Measurements from ENCODE around the gene GTF2IRD1. TPM values are rescaled to one million over a fixed set of nuclear protein-coding genes. Genes with fewer than 3 reads are reported as not detected.

GTF2IRD1 gene
- total and polyA plus RNA-seq, 2 of the 4 experiments (the other 2 are of a cell fraction): 4.1 to 21.9 TPM

DNA sequence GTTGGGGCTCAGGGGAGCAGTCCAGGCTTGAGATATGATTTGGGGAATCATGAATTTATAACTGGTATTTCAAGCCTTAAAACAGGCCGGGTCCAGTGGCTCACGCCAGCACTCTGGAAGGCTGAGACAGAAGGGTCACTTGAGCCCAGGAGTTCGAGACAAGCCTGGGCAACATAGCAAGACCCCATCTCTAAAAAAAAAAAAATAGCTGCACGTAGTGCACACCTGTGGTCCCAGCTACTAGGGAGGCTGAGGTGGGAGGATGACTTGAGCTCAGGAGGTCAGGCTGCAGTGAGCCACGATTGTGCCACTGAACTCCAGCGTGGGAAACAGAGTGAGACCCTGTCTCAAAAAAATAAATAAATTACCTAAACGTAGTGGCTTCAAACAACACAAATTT lies 122.1 kb downstream of the GTF2IRD1 start:
- intact Hi-C loops (cut with micrococcal nuclease): no loop called here

More for the DNA sequence above, 122.1 kb downstream of the GTF2IRD1 start:
- H3K36me3 ChIP-seq (ENCODE audit: control insufficient read depth, insufficient read depth, low read length): peaks cover 15% of the 10 kb centered on the region
- WGBS, 2 experiments (ENCODE audit: extremely low coverage in 2 of 2, insufficient read length in 1 of 2): no CpG with 5 or more reads among the region's 7 CpGs
- peaks cover 0 to 8% of the 10 kb centered on the region in 2 experiments; a peak in 1 of 4 replicates for H3K79me1 ChIP-seq (ENCODE audit: low read depth in 1 of 2, low read length in 2 of 2)
- no peaks in the 10 kb centered on the region for H4K20me1 ChIP-seq (ENCODE audit: insufficient read depth, low read length)
- H3K18ac ChIP-seq (ENCODE audit: low read depth, low read length): no peak overlapping the region
- in situ Hi-C loops (cut with MboI; ENCODE audit: low sequenced_read_pairs): no loop called here
- no peak overlapping the region for H3K23ac ChIP-seq (ENCODE audit: low read depth, low read length)
- H2AFZ ChIP-seq (replicated peaks; ENCODE audit: low read length, poor library complexity): no peak overlapping the region
- H3K27me3 ChIP-seq (ENCODE audit: control insufficient read depth, insufficient read depth, low read length): no peaks in the 10 kb centered on the region
- CTCF ChIA-PET: no interaction called here
- POLR2A ChIA-PET (ENCODE audit: unreplicated experiment): no interaction called here
- H3K9me3 ChIP-seq (ENCODE audit: control insufficient read depth, insufficient read depth, low read length): no peaks in the 10 kb centered on the region
- no peak overlapping the region for H2BK120ac ChIP-seq (ENCODE audit: low read depth, low read length)
- H4K91ac ChIP-seq (ENCODE audit: insufficient read depth, low read depth, low read length): no peak overlapping the region
- H4K5ac ChIP-seq (ENCODE audit: low read depth, low read length): no peak overlapping the region
- H2BK20ac ChIP-seq (ENCODE audit: low read depth, low read length): no peak overlapping the region
- no peak overlapping the region for H2AK9ac ChIP-seq (replicated peaks; ENCODE audit: low read depth, low read length, poor library complexity)
- H3K14ac ChIP-seq (replicated peaks; ENCODE audit: low read depth, low read length): no peak overlapping the region
- no TSS peak for BruUV-seq (replicated peaks)
- dilution Hi-C loops (cut with HindIII; ENCODE audit: low sequenced_read_pairs, unreplicated experiment): no loop called here
- H3K56ac ChIP-seq (ENCODE audit: extremely low read depth, insufficient read depth, low read length): no peak overlapping the region
- H2BK15ac ChIP-seq (ENCODE audit: low read depth, low read length): no peak overlapping the region
- H3K4me3 ChIP-seq (ENCODE audit: insufficient read depth, low read depth, low read length): no peak overlapping the region
- no peak overlapping the region for H3K4me2 ChIP-seq (ENCODE audit: low read depth, low read length)
- no peak overlapping the region for H3K27ac ChIP-seq (ENCODE audit: insufficient read depth, low read length)
- no peaks in the 10 kb centered on the region; the same call in 1 of the 2 replicates for H3K9me1 ChIP-seq (ENCODE audit: insufficient read depth, low read length)
- no peak overlapping the region for H2BK5ac ChIP-seq (ENCODE audit: low read depth, low read length, poor library complexity, severe bottlenecking)
- TF ChIP-seq, protein P1, sequence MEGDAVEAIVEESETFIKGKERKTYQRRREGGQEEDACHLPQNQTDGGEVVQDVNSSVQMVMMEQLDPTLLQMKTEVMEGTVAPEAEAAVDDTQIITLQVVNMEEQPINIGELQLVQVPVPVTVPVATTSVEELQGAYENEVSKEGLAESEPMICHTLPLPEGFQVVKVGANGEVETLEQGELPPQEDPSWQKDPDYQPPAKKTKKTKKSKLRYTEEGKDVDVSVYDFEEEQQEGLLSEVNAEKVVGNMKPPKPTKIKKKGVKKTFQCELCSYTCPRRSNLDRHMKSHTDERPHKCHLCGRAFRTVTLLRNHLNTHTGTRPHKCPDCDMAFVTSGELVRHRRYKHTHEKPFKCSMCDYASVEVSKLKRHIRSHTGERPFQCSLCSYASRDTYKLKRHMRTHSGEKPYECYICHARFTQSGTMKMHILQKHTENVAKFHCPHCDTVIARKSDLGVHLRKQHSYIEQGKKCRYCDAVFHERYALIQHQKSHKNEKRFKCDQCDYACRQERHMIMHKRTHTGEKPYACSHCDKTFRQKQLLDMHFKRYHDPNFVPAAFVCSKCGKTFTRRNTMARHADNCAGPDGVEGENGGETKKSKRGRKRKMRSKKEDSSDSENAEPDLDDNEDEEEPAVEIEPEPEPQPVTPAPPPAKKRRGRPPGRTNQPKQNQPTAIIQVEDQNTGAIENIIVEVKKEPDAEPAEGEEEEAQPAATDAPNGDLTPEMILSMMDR (conservative IDR thresholded peaks at IDR 0.05; ENCODE audit: low read depth, low read length): no peak
- TF ChIP-seq MAZ (IDR thresholded peaks at IDR 0.05; ENCODE audit: borderline replicate concordance, low read depth, low read length): no peak
- H3K4ac ChIP-seq (ENCODE audit: low read depth, low read length): no peak overlapping the region
- H3K9ac ChIP-seq (ENCODE audit: low read depth, low read length): no peak overlapping the region
- H2AK5ac ChIP-seq (ENCODE audit: low read depth, low read length): no peak overlapping the region
- H3K4me1 ChIP-seq (ENCODE audit: control insufficient read depth, insufficient read depth, low read length): peaks cover 9% of the 10 kb centered on the region
- DNase-seq (no peak), ATAC-seq (ENCODE audit: low read depth) (no peak)
- H4K8ac ChIP-seq (ENCODE audit: low read depth in 2 of 2, low read length in 2 of 2): no peak overlapping the region

All from IMR-90 (cell line).